GM12878 (cell line): Measurements from ENCODE around the gene GPX7. TPM values are rescaled to one million over a fixed set of nuclear protein-coding genes. Genes with fewer than 3 reads are reported as not detected.

Experiments used
- ATAC-seq: fragments of 200-7000 bp; cut with Tn5 transposase; 3 replicates; pipeline ENCODE4 v1.9.1; 2020; ENCODE audit warnings: mild to moderate bottlenecking, moderate library complexity
- BruUV-seq: library from RNA; stranded (reverse); fragments of 400-500 nt; replicated peaks from 2 replicates; lab custom pipeline; 2021; lab: Mats Ljungman, UMichigan
- CTCF ChIA-PET: fragments of 300-600 bp; sonication (Branson Sonifier 250); formaldehyde crosslinking; extraction: SDS; loops from one replicate; lab custom pipeline; 2021; ENCODE audit warnings: inconsistent platforms; lab: Yijun Ruan, JAX
- POLR2A ChIA-PET: fragments of 350-600 bp; formaldehyde crosslinking; extraction: SDS; loops from one replicate; lab custom pipeline; 2021; ENCODE audit warnings: inconsistent platforms; lab: Charles Lee
- RAD21 ChIA-PET: fragments of 300-600 bp; sonication (Branson Sonifier 250); formaldehyde crosslinking; loops from one replicate; lab custom pipeline; 2023; ENCODE audit warnings: antibody characterized with exemption; ENCODE audit not compliant: unreplicated experiment; lab: Charles Lee
- SMC1A ChIA-PET: fragments of 300-600 bp; sonication (Branson Sonifier 250); formaldehyde crosslinking; loops from one replicate; lab custom pipeline; 2023; ENCODE audit not compliant: unreplicated experiment, uncharacterized antibody; lab: Charles Lee
- DNase-seq: peaks from one replicate; pipeline ENCODE4 v3.0.0-alpha.2; 2011; ENCODE audit warnings: low read depth, low spot score
- FAIRE-seq: peaks from 3 replicates; lab custom pipeline; 2011; peaks lifted over from hg19 to GRCh38; lab: Jason Lieb, UNC
- H2AFZ ChIP-seq: 2 replicates; pipeline ENCODE4 v1.6.0; 2011; ENCODE audit warnings: low read depth, low read length, control low read depth; ENCODE audit not compliant: control insufficient read depth
- H3K27ac ChIP-seq: 2 replicates; pipeline ENCODE4 v1.5.1; 2011; ENCODE audit warnings: control low read depth; ENCODE audit not compliant: control insufficient read depth, insufficient read depth
- H3K27me3 ChIP-seq, 2 experiments: replicated peaks in 1 of 2; 2 replicates each; pipeline versions ENCODE4 v1.6.0 to v1.6.1; 2011; ENCODE audit warnings: low read length in 1 of 2; ENCODE audit not compliant: control insufficient read depth in 2 of 2, insufficient read depth in 2 of 2
- H3K36me3 ChIP-seq, 2 experiments: 2 replicates each; pipeline ENCODE4 v1.5.1; 2011; ENCODE audit warnings: low read length in 1 of 2; ENCODE audit not compliant: control insufficient read depth in 2 of 2, insufficient read depth in 2 of 2
- H3K4me1 ChIP-seq: 2 replicates; pipeline ENCODE4 v1.6.1; 2011; ENCODE audit warnings: mild to moderate bottlenecking, low read length, moderate library complexity, mixed read lengths; ENCODE audit not compliant: control insufficient read depth, insufficient read depth
- H3K4me2 ChIP-seq: 2 replicates; pipeline ENCODE4 v1.6.0; 2011; ENCODE audit warnings: control low read depth; ENCODE audit not compliant: control insufficient read depth, insufficient read depth
- H3K4me3 ChIP-seq: fragments of 200-600 bp; sonication (generic); 2 replicates; pipeline ENCODE4 v1.5.1; 2016
- H3K79me2 ChIP-seq: 2 replicates; pipeline ENCODE4 v1.6.0; 2011; ENCODE audit warnings: low read length; ENCODE audit not compliant: control insufficient read depth, insufficient read depth
- H3K9ac ChIP-seq: 2 replicates; pipeline ENCODE4 v1.8.0; 2011; ENCODE audit warnings: low read length, control low read depth, mixed read lengths; ENCODE audit not compliant: control insufficient read depth, insufficient read depth
- H3K9me3 ChIP-seq: replicated peaks from 3 replicates; pipeline ENCODE4 v1.5.1; 2011; ENCODE audit warnings: mild to moderate bottlenecking, low read length; ENCODE audit not compliant: control insufficient read depth, insufficient read depth
- H4K20me1 ChIP-seq: 2 replicates; pipeline ENCODE4 v1.6.0; 2011; ENCODE audit not compliant: control insufficient read depth, insufficient read depth
- BHLHE40 ChIP-seq, 2 experiments: fragments of 450-650 bp in 1 of 2; IDR thresholded peaks; 2 replicates each; pipeline ENCODE4 v1.6.1; 2011 to 2017; ENCODE audit warnings: low read depth in 2 of 2, borderline replicate concordance in 1 of 2, improper control_type of control experiment in 1 of 2, low read length in 1 of 2, mild to moderate bottlenecking in 1 of 2
- CBX3 ChIP-seq: fragments of 200-600 bp; sonication (generic); IDR thresholded peaks from 2 replicates; pipeline ENCODE4 v1.6.1; 2016; ENCODE audit warnings: low read depth, borderline replicate concordance
- E2F4 ChIP-seq: IDR thresholded peaks from 2 replicates; pipeline ENCODE4 v1.6.1; 2012; ENCODE audit warnings: low read depth, low read length, improper control_type of control experiment
- IKZF1 ChIP-seq: fragments of 450-650 bp; conservative IDR thresholded peaks from 2 replicates; pipeline ENCODE4 v1.6.1; 2017; ENCODE audit warnings: antibody characterized with exemption, mild to moderate bottlenecking
- KDM1A ChIP-seq: fragments of 200-600 bp; sonication (generic); IDR thresholded peaks from 2 replicates; pipeline ENCODE4 v1.6.1; 2016; ENCODE audit warnings: borderline replicate concordance
- PAX8 ChIP-seq: fragments of 450-650 bp; IDR thresholded peaks from 2 replicates; pipeline ENCODE4 v1.6.1; 2017; ENCODE audit warnings: mild to moderate bottlenecking, moderate library complexity
- SKIL ChIP-seq: fragments of 450-650 bp; IDR thresholded peaks from 2 replicates; pipeline ENCODE4 v1.6.1; 2017; ENCODE audit warnings: mild to moderate bottlenecking, low read depth, inconsistent platforms; ENCODE audit not compliant: poor library complexity, severe bottlenecking
- SPI1 ChIP-seq: IDR thresholded peaks from 2 replicates; pipeline ENCODE4 v1.6.1; 2011; ENCODE audit warnings: low read depth, mild to moderate bottlenecking, low read length, moderate library complexity, borderline replicate concordance; ENCODE audit not compliant: insufficient read depth
- SREBF2 ChIP-seq: IDR thresholded peaks from 2 replicates; pipeline ENCODE4 v1.6.1; 2012; ENCODE audit warnings: mild to moderate bottlenecking, low read length
- TAF1 ChIP-seq: IDR thresholded peaks from 2 replicates; pipeline ENCODE4 v1.6.1; 2011; ENCODE audit warnings: mild to moderate bottlenecking, low read depth, low read length, borderline replicate concordance
- WGBS: methylation state at CpG from one replicate; pipeline ENCODE4 v1.1.6; 2016; ENCODE audit warnings: low lambda C conversion rate; ENCODE audit not compliant: insufficient replicate concordance, insufficient coverage; ENCODE audit errors: missing lambda C conversion rate; 5-methylcytosine and 5-hydroxymethylcytosine counted together
- in situ Hi-C: fragments of 300-500 bp; cut with MboI; formaldehyde crosslinking; loops from 9 replicates; pipeline ENCODE4 v1.14.3; 2018; ENCODE audit warnings: mixed read lengths
- intact Hi-C: fragments of 100-400 bp; cut with micrococcal nuclease; formaldehyde crosslinking; loops from one replicate; pipeline ENCODE4 v1.14.2; 2022; ENCODE audit not compliant: unreplicated experiment
- polyA plus RNA-seq, 11 experiments: library from polyadenylated mRNA; depleted of rRNA in 4 of 11; unstranded in 6 of 11; stranded (reverse) in 5 of 11; fragments of >200 nt; fragmentation: Nextera tagmentation in 4 of 11; fragmentation: Illumina TruSeq in 1 of 11; extraction: Ambion mirVana in 4 of 11; extraction: Trizol in 1 of 11; gene quantifications; 1 replicate in 1 of 11; 2 replicates in 10 of 11; pipeline versions ENCODE4 v1.2.1 to v1.2.3, GENCODE V29; 2011 to 2016; ENCODE audit warnings: inconsistent platforms in 2 of 11, missing spikeins in 2 of 11, low read depth in 1 of 11
- total RNA-seq, 4 experiments: library from RNA; depleted of rRNA in 3 of 4; stranded (reverse); fragments of >200 nt in 3 of 4; fragmentation: Illumina TruSeq in 1 of 4; extraction: Trizol in 1 of 4; gene quantifications; 2 replicates each; pipeline versions ENCODE4 v1.2.1 to v1.2.3, GENCODE V29; 2013 to 2021

Gene GPX7
- total and polyA plus RNA-seq, 10 of the 15 experiments (the other 5 are each of a cell fraction or from before 2014, with no cell fraction given) = 1.9 to 4.2 (median 2.5) TPM; not detected in 1

- no peak for TF ChIP-seq SREBF2
- TF ChIP-seq CBX3 = no peak
- no peak for TF ChIP-seq KDM1A
- no peak for TF ChIP-seq TAF1
- no peak for TF ChIP-seq BHLHE40 (IDR thresholded peaks at IDR 0.05; ENCODE audit: borderline replicate concordance in 1 of 2, low read depth in 2 of 2, low read length in 1 of 2)
- TF ChIP-seq E2F4 = no peak
Measured at GRCh38 chr1:52567943-52568342, 34.2 kb upstream of the GPX7 start (continued).

GRCh38 chr1:52569449-52570210 lies 32.5 kb upstream of the GPX7 start:
- no peak overlapping the region for H2AFZ ChIP-seq

More at GRCh38 chr1:52569449-52570210, 32.5 kb upstream of the GPX7 start:
- TF ChIP-seq SREBF2 (no peak), PAX8 (no peak), IKZF1 (0 out of 2 replicates have a peak, but pooled peaks have one; percentile 18), SPI1 (peak; percentile 30; the same call in 1 of the 2 replicates), SKIL (no peak)
- ChIA-PET RAD21 (no interaction called here), SMC1A (no interaction called here), POLR2A (no interaction called here), CTCF (interaction anchor here (0.6 kb wide), 1 partner anchor 273 kb away, joined by 3 read pairs; no protein-coding TSS in a partner anchor)
- ATAC-seq (no peak), FAIRE-seq (peak; percentile 27), DNase-seq (no peak)
- no peaks in the 10 kb centered on the region for H4K20me1 ChIP-seq
- peaks cover 3% of the 10 kb centered on the region; the same call in 1 of the 2 replicates for H3K4me1 ChIP-seq
- no peaks in the 10 kb centered on the region for H3K79me2 ChIP-seq
- no peaks in the 10 kb centered on the region for H3K36me3 ChIP-seq
- H3K4me2 ChIP-seq = no peak overlapping the region
- in situ Hi-C loops = no loop called here
- BruUV-seq = no TSS peak
- 42% methylated on average over 7 of the region's 7 CpGs for WGBS
- no peaks in the 10 kb centered on the region for H3K9me3 ChIP-seq
- no peak overlapping the region for H3K27ac ChIP-seq
- no peak overlapping the region for H3K9ac ChIP-seq
- H3K4me3 ChIP-seq = no peak overlapping the region
- no peaks in the 10 kb centered on the region for H3K27me3 ChIP-seq
- intact Hi-C loops = no loop called here
